Astrocyte of the hippocampus (primary cell): ENCODE data around the gene NABP1.

Experiments used
- DNase-seq: peaks from one replicate; pipeline ENCODE4 v3.0.0; 2011; ENCODE audit warnings: low read depth, low spot score

The NABP1 gene

DNA sequence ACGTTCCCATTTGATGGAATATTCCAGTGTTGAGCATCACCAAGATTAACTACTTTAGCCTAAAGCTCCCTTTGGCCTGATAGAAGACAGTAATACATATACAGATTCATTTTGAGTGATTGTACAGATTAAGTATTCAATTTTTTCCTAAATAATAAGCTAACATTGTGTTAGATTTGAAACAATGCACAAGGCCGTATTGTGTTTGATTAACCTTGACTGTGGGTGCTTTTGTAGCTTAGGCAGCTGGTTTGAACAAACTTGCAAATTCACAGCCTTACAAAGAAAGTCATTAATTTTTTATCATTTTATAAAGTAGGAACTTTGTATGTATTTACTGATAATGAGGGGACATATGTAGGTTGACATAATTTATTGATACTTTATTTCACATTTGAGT lies 29.6 kb downstream of the NABP1 start:
- DNase-seq = no peak

DNA sequence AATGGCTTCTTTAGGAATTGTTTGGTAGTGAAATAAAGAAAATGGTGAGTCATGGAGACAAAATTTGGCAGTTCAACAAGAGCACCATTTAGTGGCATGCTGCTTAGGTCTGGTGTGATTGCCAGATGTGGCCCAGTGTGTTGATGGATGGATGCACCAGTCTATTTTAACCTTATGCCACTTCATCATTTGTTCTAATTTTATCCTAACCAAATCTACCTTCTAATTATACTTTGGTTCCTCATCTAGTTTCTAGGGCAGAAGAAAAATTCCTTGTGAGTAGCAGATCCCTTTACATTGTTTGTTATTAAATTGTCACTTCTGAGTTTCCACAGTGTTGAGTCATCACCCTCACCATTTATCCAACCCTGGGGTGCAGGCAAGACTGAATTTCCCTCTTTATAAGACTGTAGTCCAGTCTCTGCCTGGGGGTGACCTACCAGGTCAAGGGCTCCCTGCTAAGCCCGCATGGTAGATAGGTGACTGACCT lies 32.5 kb downstream of the NABP1 start:
- peak; percentile 73 for DNase-seq

DNA sequence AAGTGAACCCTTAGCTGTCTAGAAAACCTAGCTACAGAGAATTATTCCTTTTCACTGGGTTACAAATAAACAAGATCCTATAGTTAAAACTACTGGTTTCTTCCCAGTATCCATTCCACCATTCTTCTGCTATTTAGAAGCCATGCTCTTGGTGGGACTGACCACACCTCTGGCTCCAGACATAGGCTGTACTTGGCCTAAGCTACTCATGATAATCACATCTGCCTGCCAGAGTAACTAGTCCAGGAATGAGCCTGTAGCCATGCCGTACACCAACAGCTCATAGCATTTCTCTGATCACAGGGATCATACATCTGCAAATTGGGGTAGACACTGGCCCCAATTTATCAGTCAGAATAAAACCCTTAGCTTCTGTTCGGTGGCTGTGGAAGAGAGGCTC lies 33.7 kb downstream of the NABP1 start:
- no peak for DNase-seq

DNA sequence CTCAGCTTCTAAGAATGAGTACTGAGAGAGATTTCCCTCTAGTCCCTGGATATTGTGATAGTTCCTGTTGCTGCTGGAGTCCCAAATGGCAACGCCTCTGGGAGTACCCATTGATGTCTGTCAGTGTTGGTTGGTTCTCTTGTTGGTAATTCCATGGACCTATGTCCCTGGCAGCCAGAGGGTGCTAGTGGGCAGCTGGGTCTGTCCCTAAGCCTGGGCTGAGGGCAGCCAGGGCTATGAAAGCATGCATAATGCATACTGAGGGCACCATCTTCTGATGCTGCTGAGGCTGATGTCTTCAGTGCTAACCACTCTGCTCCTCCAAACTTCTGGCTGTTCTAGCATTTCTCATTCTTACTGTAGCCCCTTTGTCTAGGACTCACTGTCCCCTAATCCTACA lies 35.9 kb downstream of the NABP1 start:
- no peak for DNase-seq

DNA sequence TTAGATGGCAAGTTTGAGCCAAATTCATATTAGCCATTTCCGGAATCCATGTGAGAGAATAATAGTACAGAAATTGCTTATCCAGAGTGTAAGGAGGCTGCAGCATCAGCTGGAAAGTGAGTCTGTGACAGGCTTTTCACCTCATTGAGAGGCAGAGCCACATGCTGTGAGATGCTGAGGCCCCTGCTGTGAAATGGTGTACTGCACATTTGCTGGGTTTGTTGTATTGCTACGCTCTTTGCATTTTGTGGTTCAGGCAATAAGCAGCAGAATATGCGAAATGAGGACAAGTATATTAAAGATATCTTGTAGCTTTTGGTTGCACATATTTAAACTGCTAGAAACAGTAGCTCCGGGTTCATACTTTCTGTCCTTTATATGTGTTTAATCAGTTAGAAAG lies 37.0 kb downstream of the NABP1 start:
- no peak for DNase-seq

DNA sequence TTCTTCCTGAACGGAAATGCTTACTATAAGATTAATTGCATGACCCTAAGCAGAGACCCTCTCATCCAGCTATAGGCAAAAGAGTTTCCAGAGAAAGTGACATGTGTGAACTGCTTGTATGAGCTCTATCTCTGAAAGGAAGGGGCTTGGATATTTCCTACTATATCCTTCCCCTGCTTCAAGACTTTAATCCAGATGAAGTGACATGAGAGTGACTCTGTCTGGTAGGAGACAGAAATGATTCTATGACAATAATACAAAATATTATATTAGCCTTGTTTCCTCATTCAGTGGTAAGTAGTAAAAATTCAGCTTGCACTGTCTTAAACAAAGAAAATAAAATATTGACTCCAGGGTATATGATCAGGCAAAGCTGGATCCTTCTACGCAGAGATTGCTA lies 37.5 kb downstream of the NABP1 start:
- DNase-seq = no peak

DNA sequence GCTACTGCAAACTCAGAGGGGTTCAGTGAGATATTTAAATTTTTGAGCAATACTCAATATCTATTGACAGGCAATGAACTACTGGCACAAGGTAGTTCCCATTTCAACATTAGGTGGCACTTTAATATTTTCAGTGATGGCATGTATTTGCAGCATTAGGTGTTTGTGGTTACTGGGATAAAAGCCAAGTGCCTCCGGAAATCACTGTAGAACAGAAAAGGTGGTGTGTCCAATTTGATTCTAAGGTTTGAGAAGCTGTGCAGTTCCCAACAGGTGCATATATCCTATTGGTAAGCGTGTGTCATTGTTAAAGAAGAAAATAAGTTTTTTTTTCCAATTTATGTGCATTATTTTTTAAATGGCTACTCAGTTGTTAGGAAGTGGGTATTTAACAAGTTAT lies 41.3 kb downstream of the NABP1 start:
- no peak for DNase-seq

DNA sequence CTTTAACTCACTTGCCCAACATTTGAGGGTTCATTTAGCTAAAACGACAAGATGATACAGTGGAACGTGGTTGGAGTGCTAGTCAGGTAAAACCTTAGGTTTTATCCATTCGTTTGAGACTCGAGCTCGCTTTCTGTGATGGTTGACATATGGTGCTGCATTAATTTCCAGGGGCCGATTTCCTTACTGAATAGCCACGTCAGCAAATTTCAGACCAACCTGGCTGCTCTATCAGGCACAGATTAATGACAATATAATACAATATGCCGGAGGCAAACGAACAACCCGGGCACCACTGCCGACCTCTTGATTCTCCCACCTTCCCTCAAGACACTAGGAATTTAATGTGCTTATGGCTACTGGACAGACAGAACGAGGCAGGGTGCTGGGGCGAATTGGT lies 42.0 kb downstream of the NABP1 start:
- no peak for DNase-seq

DNA sequence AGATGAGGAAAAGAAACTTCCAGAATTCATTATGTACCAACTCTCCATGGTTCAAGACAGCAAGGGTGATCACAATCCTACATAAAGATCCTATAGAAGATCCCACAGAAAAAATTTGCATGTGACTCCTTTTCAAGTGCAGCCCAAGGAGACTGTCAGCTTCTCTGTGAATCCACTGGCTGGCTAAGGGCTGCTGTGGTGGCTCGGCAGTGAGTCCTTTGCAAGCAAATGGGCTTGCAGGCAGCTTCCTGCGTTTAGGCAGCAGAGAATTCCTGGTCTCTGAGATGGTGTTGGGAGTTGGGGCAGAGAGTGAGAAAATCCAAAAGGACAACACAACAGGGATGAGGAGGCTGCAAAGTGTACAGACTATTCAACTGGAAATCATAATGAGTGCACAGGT lies 43.4 kb downstream of the NABP1 start:
- no peak for DNase-seq

DNA sequence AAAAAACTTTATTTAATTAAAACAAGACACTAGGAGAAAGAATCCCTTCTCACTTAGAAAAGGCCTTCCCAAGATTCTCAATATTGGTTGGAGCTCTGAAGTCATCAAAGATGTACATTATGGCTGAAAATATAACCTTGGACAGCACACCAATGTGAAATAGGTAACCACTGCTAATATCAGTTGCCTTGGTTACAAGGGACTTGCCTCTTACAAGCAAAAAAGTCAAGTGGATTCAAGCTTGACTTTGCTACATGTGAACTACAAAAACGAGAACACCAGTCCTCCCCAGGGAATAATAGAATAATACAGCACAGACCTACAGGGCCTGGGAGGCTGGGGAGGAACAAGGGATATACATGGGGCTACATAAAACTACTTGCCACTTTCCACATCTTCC lies 46.1 kb downstream of the NABP1 start:
- no peak for DNase-seq

DNA sequence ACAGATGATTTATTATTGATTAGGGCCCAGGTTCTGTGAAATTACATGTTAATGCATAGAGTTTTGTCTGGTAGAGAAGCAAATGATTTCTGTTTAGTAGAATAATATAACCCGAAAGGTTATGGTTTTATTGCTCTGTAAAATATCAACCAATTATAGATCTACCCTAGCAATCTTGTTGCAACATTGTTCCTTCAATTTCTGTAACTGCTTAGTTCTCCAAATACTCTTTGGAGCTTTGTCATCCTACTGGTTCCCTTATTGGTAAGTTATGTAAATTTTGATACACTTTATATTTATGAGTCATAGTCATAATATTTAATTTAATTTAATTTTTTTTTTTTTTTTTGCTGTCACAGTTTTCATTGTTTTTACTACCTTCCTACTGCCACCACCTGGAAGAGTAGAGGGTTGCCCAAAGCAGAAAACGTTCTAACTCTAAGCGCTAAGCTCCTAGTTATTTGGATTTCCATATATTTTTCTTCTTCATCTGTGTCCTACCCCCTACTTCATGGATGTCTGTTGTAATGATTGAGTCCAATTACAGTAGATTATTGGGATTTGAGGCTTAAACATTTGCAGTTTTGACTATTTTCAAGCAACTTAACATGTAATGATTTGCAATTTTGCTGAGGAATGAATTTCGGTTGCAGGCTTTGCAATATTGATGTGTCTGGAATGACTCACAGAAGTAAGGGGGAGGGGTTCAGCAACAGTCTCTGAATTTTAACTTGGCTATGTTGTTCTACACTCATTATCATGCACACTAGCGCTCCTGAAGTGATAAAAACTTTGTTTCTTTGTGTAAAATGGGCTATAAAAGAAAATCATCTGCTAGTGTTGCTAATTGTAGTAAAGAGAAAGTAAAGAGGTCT lies 51.1 kb downstream of the NABP1 start:
- peak; percentile 58 for DNase-seq

DNA sequence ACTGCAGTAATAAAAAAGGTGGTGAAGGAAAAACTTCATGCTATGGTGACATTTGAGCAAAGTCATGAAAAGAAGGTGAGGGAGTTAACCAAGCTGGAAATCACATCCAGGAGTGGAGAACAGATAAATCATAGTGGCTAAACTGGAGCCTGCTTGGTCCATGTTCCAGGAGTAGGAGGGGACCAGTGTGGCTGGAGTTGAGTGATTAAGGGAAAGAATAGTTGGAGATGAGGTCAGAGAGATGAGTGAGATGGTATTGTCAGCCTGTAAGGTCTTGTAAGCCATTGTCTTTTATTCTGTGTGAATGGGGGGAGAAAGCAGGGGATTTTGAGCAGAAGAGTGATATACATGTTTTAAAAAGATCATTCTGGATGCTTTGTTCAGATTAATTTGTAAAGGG lies 52.3 kb downstream of the NABP1 start:
- no peak for DNase-seq
